ENCODE data around the gene ROPN1B. TPM values are rescaled to one million over a fixed set of nuclear protein-coding genes. Genes with fewer than 3 reads are reported as not detected.

ROPN1B gene
- total RNA-seq, 1 experiment from 2014 or later = not detected

GRCh38 chr3:126026277-126026751, 57.3 kb downstream of the ROPN1B start:
- DNase-seq (ENCODE audit: extremely low read depth, low read depth) = no peak

GRCh38 chr3:126026761-126027160, 57.8 kb downstream of the ROPN1B start:
- DNase-seq (ENCODE audit: extremely low read depth, low read depth) = no peak

GRCh38 chr3:126028096-126028495, 59.1 kb downstream of the ROPN1B start:
- DNase-seq (ENCODE audit: extremely low read depth, low read depth) = no peak

- no peak for DNase-seq (ENCODE audit: extremely low read depth, low read depth)
These were observed 60.3 kb downstream of the ROPN1B start for GRCh38 chr3:126029241-126029640.

- no peak for DNase-seq (ENCODE audit: extremely low read depth, low read depth)
These were observed 61.5 kb downstream of the ROPN1B start for GRCh38 chr3:126030455-126030854.

GRCh38 chr3:126031981-126032471, 63.0 kb downstream of the ROPN1B start:
- DNase-seq (ENCODE audit: extremely low read depth, low read depth) = no peak

Small RNA genes within 50 kb of the gene (small RNA-seq; reads per million reads assigned to genes)
- 0 reads per million in 2 experiments for gene AC092903.1

Other genes with a start within 250 kb of the ROPN1B start
- 27.4 and 27.8 TPM in 2 replicates for gene SLC41A3, start 114.9 kb downstream of the ROPN1B start, total RNA-seq (2014; rRNA removed; shearing (Covaris generic))
- 0.46 and 0.54 TPM in 2 replicates for gene ALDH1L1, start 211.4 kb downstream of the ROPN1B start, total RNA-seq (2014; rRNA removed; shearing (Covaris generic))

Data from NCI-H460 (cell line).